ENCODE measurements around the gene AP4E1.

Gene AP4E1

DNA sequence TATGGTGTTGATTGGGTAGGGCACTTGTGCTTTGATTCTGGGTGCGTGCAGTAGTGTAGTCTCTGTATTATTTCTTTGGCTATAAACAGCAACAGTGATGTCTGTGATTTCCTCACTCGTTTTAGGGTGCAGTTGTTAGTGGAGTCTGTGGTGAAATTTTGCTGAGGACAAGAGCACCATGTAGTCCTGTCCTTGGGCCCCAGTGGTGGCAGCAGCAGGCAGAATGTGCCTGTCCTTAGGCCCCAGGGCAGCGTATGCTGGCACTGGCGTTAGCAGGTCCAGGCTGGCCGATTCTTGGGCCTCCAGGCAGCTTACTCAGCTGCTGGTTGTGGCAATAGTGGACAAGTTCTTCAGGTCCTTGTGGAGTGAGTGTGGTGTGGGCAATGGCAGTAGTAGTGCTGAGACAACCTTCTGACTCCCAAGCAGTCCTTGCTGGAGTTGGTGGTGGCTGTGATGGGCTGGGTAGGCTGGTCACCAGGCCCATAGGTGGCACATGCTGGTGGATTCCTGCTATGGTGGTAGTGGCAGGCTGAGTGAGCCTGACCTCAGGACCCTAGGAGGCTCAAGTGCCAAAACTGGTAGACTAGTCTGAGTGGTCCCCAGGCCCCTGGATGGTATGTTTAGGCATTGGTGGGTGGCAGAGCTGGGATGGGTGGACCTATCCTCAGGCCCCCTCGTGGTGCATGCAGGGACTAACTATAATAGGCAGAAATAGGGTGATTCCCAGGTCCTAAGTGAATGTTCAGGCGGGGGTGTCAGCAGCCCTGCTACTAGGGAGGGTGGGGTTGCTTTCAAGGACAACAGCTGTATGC is 129.9 kb downstream of the AP4E1 start:
- no peaks in the 10 kb centered on the region for H3K36me3 ChIP-seq (ENCODE audit: insufficient read depth, low read length)
- H3K4me1 ChIP-seq (ENCODE audit: insufficient read depth, low read length), result peaks cover 4% of the 10 kb centered on the region; the same call in 1 of the 2 replicates
- H3K9me3 ChIP-seq (ENCODE audit: control insufficient read depth, insufficient read depth, low read length), result no peaks in the 10 kb centered on the region
- peak overlapping the region; percentile 85; the same call in 1 of the 2 replicates for H3K9ac ChIP-seq (ENCODE audit: low read depth, low read length)

DNA sequence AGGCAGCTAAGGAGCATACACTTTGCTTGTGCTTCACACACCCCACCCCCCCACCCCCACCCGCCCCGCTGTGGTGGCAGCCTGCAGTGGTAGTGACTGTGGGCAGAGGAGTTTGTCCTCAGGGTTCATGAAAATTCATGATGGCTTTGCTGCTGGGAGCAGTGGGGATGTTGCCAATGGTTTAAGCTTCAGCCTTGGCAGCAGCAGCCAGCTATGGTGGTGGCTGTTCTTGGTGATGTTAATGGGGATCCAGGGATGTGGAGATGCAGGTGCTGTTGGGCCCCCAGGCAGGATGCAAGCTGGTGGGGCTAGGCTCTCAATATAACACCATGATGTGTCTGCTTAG is 130.5 kb downstream of the AP4E1 start:
- Histone ChIP-seq H3K9me3 (ENCODE audit: control insufficient read depth, insufficient read depth, low read length) (no peaks in the 10 kb centered on the region), H3K9ac (ENCODE audit: low read depth, low read length) (no peak overlapping the region), H3K36me3 (ENCODE audit: insufficient read depth, low read length) (no peaks in the 10 kb centered on the region), H3K4me1 (ENCODE audit: insufficient read depth, low read length) (peaks cover 4% of the 10 kb centered on the region)

- Histone ChIP-seq H3K9me3 (ENCODE audit: control insufficient read depth, insufficient read depth, low read length) (no peaks in the 10 kb centered on the region), H3K36me3 (ENCODE audit: insufficient read depth, low read length) (no peaks in the 10 kb centered on the region), H3K9ac (ENCODE audit: low read depth, low read length) (no peak overlapping the region), H3K4me1 (ENCODE audit: insufficient read depth, low read length) (peaks cover 2% of the 10 kb centered on the region)
Observed at GRCh38 chr15:51044037-51044727, 135.7 kb downstream of the AP4E1 start.

DNA sequence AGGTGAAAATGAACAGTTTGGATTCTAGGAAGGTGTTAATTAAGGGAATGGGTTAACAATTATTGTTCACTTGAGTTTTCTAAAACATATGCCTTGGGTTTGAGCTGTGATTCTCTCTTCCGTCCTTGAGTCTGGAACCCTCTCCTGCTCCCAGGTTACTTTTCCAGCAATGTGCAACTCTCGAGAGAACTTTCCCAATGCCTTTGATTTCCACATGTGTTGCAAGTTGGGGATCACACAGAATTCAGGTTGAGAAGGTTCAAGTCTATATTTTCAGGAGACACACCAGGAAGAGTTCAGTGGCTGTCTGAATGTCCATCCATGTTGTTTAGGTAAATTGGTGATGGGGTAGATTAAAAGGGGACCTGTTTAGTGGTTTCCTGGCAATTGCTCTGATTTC is 137.5 kb downstream of the AP4E1 start:
- H3K36me3 ChIP-seq (ENCODE audit: insufficient read depth, low read length), result no peaks in the 10 kb centered on the region
- no peaks in the 10 kb centered on the region for H3K9me3 ChIP-seq (ENCODE audit: control insufficient read depth, insufficient read depth, low read length)
- no peaks in the 10 kb centered on the region; the same call in 1 of the 2 replicates for H3K4me1 ChIP-seq (ENCODE audit: insufficient read depth, low read length)
- no peak overlapping the region for H3K9ac ChIP-seq (ENCODE audit: low read depth, low read length)

- H3K9me3 ChIP-seq (ENCODE audit: control insufficient read depth, insufficient read depth, low read length), result no peaks in the 10 kb centered on the region
- no peaks in the 10 kb centered on the region; the same call in 1 of the 2 replicates for H3K4me1 ChIP-seq (ENCODE audit: insufficient read depth, low read length)
- no peak overlapping the region for H3K9ac ChIP-seq (ENCODE audit: low read depth, low read length)
- no peaks in the 10 kb centered on the region for H3K36me3 ChIP-seq (ENCODE audit: insufficient read depth, low read length)
Observed at GRCh38 chr15:51046799-51047449, 138.4 kb downstream of the AP4E1 start.

- no peak overlapping the region for H3K9ac ChIP-seq (ENCODE audit: low read depth, low read length)
- H3K9me3 ChIP-seq (ENCODE audit: control insufficient read depth, insufficient read depth, low read length), result no peaks in the 10 kb centered on the region
- H3K4me1 ChIP-seq (ENCODE audit: insufficient read depth, low read length), result no peaks in the 10 kb centered on the region; the same call in 1 of the 2 replicates
- H3K36me3 ChIP-seq (ENCODE audit: insufficient read depth, low read length), result no peaks in the 10 kb centered on the region
Observed at GRCh38 chr15:51048308-51048707, 139.8 kb downstream of the AP4E1 start.

GRCh38 chr15:51049081-51049480 is 140.6 kb downstream of the AP4E1 start:
- no peaks in the 10 kb centered on the region for H3K9me3 ChIP-seq (ENCODE audit: control insufficient read depth, insufficient read depth, low read length)
- H3K9ac ChIP-seq (ENCODE audit: low read depth, low read length), result no peak overlapping the region
- no peaks in the 10 kb centered on the region for H3K36me3 ChIP-seq (ENCODE audit: insufficient read depth, low read length)
- H3K4me1 ChIP-seq (ENCODE audit: insufficient read depth, low read length), result no peaks in the 10 kb centered on the region; the same call in 1 of the 2 replicates

GRCh38 chr15:51051776-51052175 is 143.3 kb downstream of the AP4E1 start:
- Histone ChIP-seq H3K4me1 (ENCODE audit: insufficient read depth, low read length) (no peaks in the 10 kb centered on the region; the same call in 1 of the 2 replicates), H3K9ac (ENCODE audit: low read depth, low read length) (no peak overlapping the region), H3K9me3 (ENCODE audit: control insufficient read depth, insufficient read depth, low read length) (no peaks in the 10 kb centered on the region), H3K36me3 (ENCODE audit: insufficient read depth, low read length) (no peaks in the 10 kb centered on the region)

- no peak overlapping the region for H3K9ac ChIP-seq (ENCODE audit: low read depth, low read length)
- no peaks in the 10 kb centered on the region; the same call in 1 of the 2 replicates for H3K4me1 ChIP-seq (ENCODE audit: insufficient read depth, low read length)
- H3K9me3 ChIP-seq (ENCODE audit: control insufficient read depth, insufficient read depth, low read length), result no peaks in the 10 kb centered on the region
- no peaks in the 10 kb centered on the region for H3K36me3 ChIP-seq (ENCODE audit: insufficient read depth, low read length)
Observed at GRCh38 chr15:51053571-51053970, 145.1 kb downstream of the AP4E1 start.

- H3K36me3 ChIP-seq (ENCODE audit: insufficient read depth, low read length), result no peaks in the 10 kb centered on the region
- H3K9ac ChIP-seq (ENCODE audit: low read depth, low read length), result no peak overlapping the region
- no peaks in the 10 kb centered on the region for H3K9me3 ChIP-seq (ENCODE audit: control insufficient read depth, insufficient read depth, low read length)
- H3K4me1 ChIP-seq (ENCODE audit: insufficient read depth, low read length), result no peaks in the 10 kb centered on the region; the same call in 1 of the 2 replicates
Observed at GRCh38 chr15:51054535-51054934, 146.1 kb downstream of the AP4E1 start.
